ENCODE measurements around the gene ALDH4A1.

Gene ALDH4A1

GRCh38 chr1:18932879-18933278 is 30.5 kb upstream of the ALDH4A1 start:
- POLR2A ChIA-PET, result no interaction called here
- H3K27ac ChIP-seq (ENCODE audit: insufficient read depth in 1 of 2, low read depth in 1 of 2, low read length in 2 of 2, poor library complexity in 1 of 2, severe bottlenecking in 2 of 2), result no peak overlapping the region

GRCh38 chr1:18932387-18932786 is 30.0 kb upstream of the ALDH4A1 start:
- H3K9me3 ChIP-seq (ENCODE audit: control extremely low read depth in 1 of 5, control insufficient read depth in 4 of 5, insufficient read depth in 2 of 5, low read depth in 1 of 5, low read length in 4 of 5), result no peaks in the 10 kb centered on the region
- no peaks in the 10 kb centered on the region for H3K27me3 ChIP-seq (replicated peaks in 2 of 5; ENCODE audit: control insufficient read depth in 4 of 5, insufficient read depth in 5 of 5, low read length in 4 of 5)
- no peaks in the 10 kb centered on the region for H3K36me3 ChIP-seq (ENCODE audit: control insufficient read depth in 4 of 4, insufficient read depth in 4 of 4, low read length in 3 of 4)
- WGBS (ENCODE audit: insufficient coverage), result 90% methylated on average over 5 of the region's 5 CpGs
- H3K4me3 ChIP-seq (ENCODE audit: control insufficient read depth in 1 of 7, extremely low read depth in 1 of 7, insufficient read depth in 4 of 7, low read depth in 2 of 7, low read length in 6 of 7), result no peak overlapping the region
- ChIA-PET POLR2A (no interaction called here), CTCF (interaction anchor here (0.8 to 13.0 kb wide), 3 partner anchors 12 to 22 kb away, joined by 3 to 199 read pairs (median 3); no protein-coding TSS in a partner anchor)
- peaks cover 2 to 31% (median 29%) of the 10 kb centered on the region in 4 experiments for H3K4me1 ChIP-seq (ENCODE audit: control extremely low read depth in 1 of 4, control insufficient read depth in 4 of 4, insufficient read depth in 4 of 4, low read length in 3 of 4)
- DNase-seq, result no peak
- H3K27ac ChIP-seq (ENCODE audit: insufficient read depth in 1 of 2, low read depth in 1 of 2, low read length in 2 of 2, poor library complexity in 1 of 2, severe bottlenecking in 2 of 2), result no peak overlapping the region

More at GRCh38 chr1:18932879-18933278, 30.5 kb upstream of the ALDH4A1 start:
- Histone ChIP-seq H3K4me1 (ENCODE audit: control extremely low read depth in 1 of 4, control insufficient read depth in 4 of 4, insufficient read depth in 4 of 4, low read length in 3 of 4) (peaks cover under 1 to 26% (median 24%) of the 10 kb centered on the region in 4 experiments), H3K9me3 (ENCODE audit: control extremely low read depth in 1 of 5, control insufficient read depth in 4 of 5, insufficient read depth in 2 of 5, low read depth in 1 of 5, low read length in 4 of 5) (no peaks in the 10 kb centered on the region), H3K27me3 (replicated peaks in 2 of 5; ENCODE audit: control insufficient read depth in 4 of 5, insufficient read depth in 5 of 5, low read length in 4 of 5) (no peaks in the 10 kb centered on the region), H3K4me3 (ENCODE audit: control insufficient read depth in 1 of 7, extremely low read depth in 1 of 7, insufficient read depth in 4 of 7, low read depth in 2 of 7, low read length in 6 of 7) (no peak overlapping the region), H3K36me3 (ENCODE audit: control insufficient read depth in 4 of 4, insufficient read depth in 4 of 4, low read length in 3 of 4) (no peaks in the 10 kb centered on the region)
- WGBS (ENCODE audit: insufficient coverage), result 100% methylated on average over 2 of the region's 7 CpGs
- DNase-seq, result no peak
- CTCF ChIA-PET, result interaction anchor here (0.8 to 13.0 kb wide), 3 partner anchors 12 to 22 kb away, joined by 3 to 199 read pairs (median 3); no protein-coding TSS in a partner anchor

GRCh38 chr1:18931730-18932129 is 29.4 kb upstream of the ALDH4A1 start:
- 76% methylated on average over 5 of the region's 10 CpGs for WGBS (ENCODE audit: insufficient coverage)
- no peaks in the 10 kb centered on the region for H3K36me3 ChIP-seq (ENCODE audit: control insufficient read depth in 4 of 4, insufficient read depth in 4 of 4, low read length in 3 of 4)
- peaks cover 4 to 38% (median 35%) of the 10 kb centered on the region in 4 experiments for H3K4me1 ChIP-seq (ENCODE audit: control extremely low read depth in 1 of 4, control insufficient read depth in 4 of 4, insufficient read depth in 4 of 4, low read length in 3 of 4)
- CTCF ChIA-PET, result interaction anchor here (1.1 to 13.0 kb wide), 3 partner anchors 13 to 21 kb away, joined by 3 to 199 read pairs (median 8); no protein-coding TSS in a partner anchor
- DNase-seq, result no peak
- POLR2A ChIA-PET, result no interaction called here
- no peaks in the 10 kb centered on the region for H3K9me3 ChIP-seq (ENCODE audit: control extremely low read depth in 1 of 5, control insufficient read depth in 4 of 5, insufficient read depth in 2 of 5, low read depth in 1 of 5, low read length in 4 of 5)
- no peaks in the 10 kb centered on the region for H3K27me3 ChIP-seq (replicated peaks in 2 of 5; ENCODE audit: control insufficient read depth in 4 of 5, insufficient read depth in 5 of 5, low read length in 4 of 5)
- no peak overlapping the region for H3K27ac ChIP-seq (ENCODE audit: insufficient read depth in 1 of 2, low read depth in 1 of 2, low read length in 2 of 2, poor library complexity in 1 of 2, severe bottlenecking in 2 of 2)
- no peak overlapping the region for H3K4me3 ChIP-seq (ENCODE audit: control insufficient read depth in 1 of 7, extremely low read depth in 1 of 7, insufficient read depth in 4 of 7, low read depth in 2 of 7, low read length in 6 of 7)

GRCh38 chr1:18929686-18930085 is 27.3 kb upstream of the ALDH4A1 start:
- no peak overlapping the region for H3K27ac ChIP-seq (ENCODE audit: insufficient read depth in 1 of 2, low read depth in 1 of 2, low read length in 2 of 2, poor library complexity in 1 of 2, severe bottlenecking in 2 of 2)
- H3K4me3 ChIP-seq (ENCODE audit: control insufficient read depth in 1 of 7, extremely low read depth in 1 of 7, insufficient read depth in 4 of 7, low read depth in 2 of 7, low read length in 6 of 7), result no peak overlapping the region
- no peaks in the 10 kb centered on the region for H3K36me3 ChIP-seq (ENCODE audit: control insufficient read depth in 4 of 4, insufficient read depth in 4 of 4, low read length in 3 of 4)
- no peaks in the 10 kb centered on the region for H3K27me3 ChIP-seq (replicated peaks in 2 of 5; ENCODE audit: control insufficient read depth in 4 of 5, insufficient read depth in 5 of 5, low read length in 4 of 5)
- no peaks in the 10 kb centered on the region for H3K9me3 ChIP-seq (ENCODE audit: control extremely low read depth in 1 of 5, control insufficient read depth in 4 of 5, insufficient read depth in 2 of 5, low read depth in 1 of 5, low read length in 4 of 5)
- H3K4me1 ChIP-seq (ENCODE audit: control extremely low read depth in 1 of 4, control insufficient read depth in 4 of 4, insufficient read depth in 4 of 4, low read length in 3 of 4), result peaks cover 4 to 53% (median 50%) of the 10 kb centered on the region in 4 experiments
- POLR2A ChIA-PET, result interaction anchor here (1.5 kb wide), 1 partner anchor 21 kb away, joined by 4 read pairs; no protein-coding TSS in a partner anchor
- no peak for DNase-seq
- 84% methylated on average over 6 of the region's 7 CpGs for WGBS (ENCODE audit: insufficient coverage)
- CTCF ChIA-PET, result interaction anchor here (0.6 to 13.0 kb wide), 5 partner anchors 11 to 25 kb away, joined by 3 to 199 read pairs (median 8); no protein-coding TSS in a partner anchor

- CTCF ChIA-PET, result interaction anchor here (0.6 to 13.0 kb wide), 5 partner anchors 12 to 43 kb away, joined by 3 to 199 read pairs (median 20); no protein-coding TSS in a partner anchor
- 100% methylated on average over 3 of the region's 6 CpGs for WGBS (ENCODE audit: insufficient coverage)
- H3K9me3 ChIP-seq (ENCODE audit: control extremely low read depth in 1 of 5, control insufficient read depth in 4 of 5, insufficient read depth in 2 of 5, low read depth in 1 of 5, low read length in 4 of 5), result no peaks in the 10 kb centered on the region
Observed at GRCh38 chr1:18928985-18929384, 26.6 kb upstream of the ALDH4A1 start.

GRCh38 chr1:18928406-18928805 is 26.1 kb upstream of the ALDH4A1 start:
- H3K4me1 ChIP-seq (ENCODE audit: control extremely low read depth in 1 of 4, control insufficient read depth in 4 of 4, insufficient read depth in 4 of 4, low read length in 3 of 4), result peaks cover 4 to 66% (median 62%) of the 10 kb centered on the region in 4 experiments
- no peaks in the 10 kb centered on the region for H3K9me3 ChIP-seq (ENCODE audit: control extremely low read depth in 1 of 5, control insufficient read depth in 4 of 5, insufficient read depth in 2 of 5, low read depth in 1 of 5, low read length in 4 of 5)
- no peaks in the 10 kb centered on the region for H3K36me3 ChIP-seq (ENCODE audit: control insufficient read depth in 4 of 4, insufficient read depth in 4 of 4, low read length in 3 of 4)
- H3K27ac ChIP-seq (ENCODE audit: insufficient read depth in 1 of 2, low read depth in 1 of 2, low read length in 2 of 2, poor library complexity in 1 of 2, severe bottlenecking in 2 of 2), result no peak overlapping the region
- POLR2A ChIA-PET, result interaction anchor here (0.8 to 3.1 kb wide), 4 partner anchors 9 to 26 kb away, joined by 3 to 16 read pairs (median 6); no protein-coding TSS in a partner anchor
- no peaks in the 10 kb centered on the region for H3K27me3 ChIP-seq (replicated peaks in 2 of 5; ENCODE audit: control insufficient read depth in 4 of 5, insufficient read depth in 5 of 5, low read length in 4 of 5)
- CTCF ChIA-PET, result interaction anchor here (1.4 to 13.0 kb wide), 5 partner anchors 12 to 44 kb away, joined by 3 to 199 read pairs (median 20); no protein-coding TSS in a partner anchor
- DNase-seq, result no peak
- 97% methylated on average over 6 of the region's 8 CpGs for WGBS (ENCODE audit: insufficient coverage)
- peak overlapping the region in 5 of 7 experiments; percentile 6 to 62 (median 14) for H3K4me3 ChIP-seq (ENCODE audit: control insufficient read depth in 1 of 7, extremely low read depth in 1 of 7, insufficient read depth in 4 of 7, low read depth in 2 of 7, low read length in 6 of 7)

More at GRCh38 chr1:18928985-18929384, 26.6 kb upstream of the ALDH4A1 start:
- Histone ChIP-seq H3K27me3 (replicated peaks in 2 of 5; ENCODE audit: control insufficient read depth in 4 of 5, insufficient read depth in 5 of 5, low read length in 4 of 5) (no peaks in the 10 kb centered on the region), H3K4me3 (ENCODE audit: control insufficient read depth in 1 of 7, extremely low read depth in 1 of 7, insufficient read depth in 4 of 7, low read depth in 2 of 7, low read length in 6 of 7) (peak overlapping the region in 1 of 7 experiments; percentile 14), H3K36me3 (ENCODE audit: control insufficient read depth in 4 of 4, insufficient read depth in 4 of 4, low read length in 3 of 4) (no peaks in the 10 kb centered on the region), H3K4me1 (ENCODE audit: control extremely low read depth in 1 of 4, control insufficient read depth in 4 of 4, insufficient read depth in 4 of 4, low read length in 3 of 4) (peaks cover 4 to 60% (median 56%) of the 10 kb centered on the region in 4 experiments), H3K27ac (ENCODE audit: insufficient read depth in 1 of 2, low read depth in 1 of 2, low read length in 2 of 2, poor library complexity in 1 of 2, severe bottlenecking in 2 of 2) (no peak overlapping the region)
- POLR2A ChIA-PET, result interaction anchor here (0.8 to 3.1 kb wide), 3 partner anchors 9 to 26 kb away, joined by 3 to 16 read pairs (median 4); no protein-coding TSS in a partner anchor
- DNase-seq, result no peak

Data from common myeloid progenitor, CD34-positive (primary cell).